Breast epithelium (tissue), 3 donors: ENCODE data around the gene SKAP1.
"Not testable (repeated sequence)": the region's sequence is repeated elsewhere in the genome, so short reads cannot be mapped to it uniquely, and the experiment has no call there.

Experiments used
- CTCF ChIP-seq, 3 donors: fragments of 450-650 bp; IDR thresholded peaks; one replicate each; pipeline ENCODE4 v1.5.1; 2016 to 2017; ENCODE audit warnings: antibody characterized with exemption in 3 of 3, mild to moderate bottlenecking in 3 of 3, moderate library complexity in 3 of 3
- POLR2AphosphoS5 ChIP-seq, 3 donors: sonication (generic); formaldehyde crosslinking; IDR thresholded peaks; one replicate each; pipeline ENCODE4 v1.6.1; 2017; ENCODE audit warnings: antibody characterized with exemption in 3 of 3

- TF ChIP-seq CTCF, POLR2AphosphoS5 (IDR thresholded peaks at IDR 0.05): not testable (repeated sequence)
These were observed 243.7 kb downstream of the SKAP1 start for GRCh38 chr17:48186317-48186716.
